Natural killer cell (primary cell): ENCODE results near the gene ACSS3. TPM values are rescaled to one million over a fixed set of nuclear protein-coding genes. Genes with fewer than 3 reads are reported as not detected.

Source experiments
- ATAC-seq, 3 donors: fragments of 150-1000 bp in 2 of 3; fragments of 200-7000 bp in 1 of 3; cut with Tn5 transposase; 1 replicate in 1 of 3; 2 replicates in 2 of 3; pipeline ENCODE4 v1.10.0; 2021; ENCODE audit warnings: mild to moderate bottlenecking in 2 of 3, moderate library complexity in 2 of 3
- DNase-seq, 2 donors: peaks; one replicate each; pipeline versions ENCODE4 v3.0.0 to v3.0.0-alpha.2; 2013 to 2021; ENCODE audit warnings: mixed read lengths in 1 of 2
- H3K27ac ChIP-seq: one replicate; pipeline ENCODE4 v1.5.1; 2013; ENCODE audit warnings: mild to moderate bottlenecking, low read length
- H3K27me3 ChIP-seq: one replicate; pipeline ENCODE4 v1.6.1; 2013; ENCODE audit warnings: low read length; ENCODE audit not compliant: control insufficient read depth, insufficient read depth
- H3K36me3 ChIP-seq: one replicate; pipeline ENCODE4 v1.6.1; 2013; ENCODE audit warnings: low read length; ENCODE audit not compliant: control insufficient read depth, insufficient read depth
- H3K4me1 ChIP-seq: one replicate; pipeline ENCODE4 v1.6.1; 2013; ENCODE audit warnings: low read length; ENCODE audit not compliant: control insufficient read depth, insufficient read depth
- H3K4me3 ChIP-seq: one replicate; pipeline ENCODE4 v1.5.1; 2013; ENCODE audit warnings: low read length
- H3K9me3 ChIP-seq: one replicate; pipeline ENCODE4 v1.6.1; 2013; ENCODE audit warnings: low read length; ENCODE audit not compliant: control insufficient read depth, insufficient read depth
- H3K27ac Mint-ChIP-seq, 2 donors: one replicate each; pipeline ENCODE4 v1.8.0; 2022; ENCODE audit warnings: mild to moderate bottlenecking in 2 of 2, mixed read lengths in 2 of 2, moderate library complexity in 1 of 2
- H3K27me3 Mint-ChIP-seq, 2 donors: one replicate each; pipeline ENCODE4 v1.8.0; 2022; ENCODE audit warnings: low read depth in 2 of 2, mixed read lengths in 2 of 2
- H3K36me3 Mint-ChIP-seq: one replicate; pipeline ENCODE4 v1.8.0; 2022; ENCODE audit warnings: mixed read lengths
- H3K4me1 Mint-ChIP-seq, 2 donors: one replicate each; pipeline ENCODE4 v1.8.0; 2022; ENCODE audit warnings: mixed read lengths in 2 of 2
- H3K4me3 Mint-ChIP-seq: one replicate; pipeline ENCODE4 v1.8.0; 2022; ENCODE audit warnings: mild to moderate bottlenecking, moderate library complexity, mixed read lengths
- H3K9me3 Mint-ChIP-seq, 2 donors: one replicate each; pipeline ENCODE4 v1.8.0; 2022; ENCODE audit warnings: mixed read lengths in 2 of 2
- CTCF ChIP-seq: fragments of 200-600 bp; IDR thresholded peaks from one replicate; pipeline ENCODE4 v1.8.0; 2022; ENCODE audit warnings: antibody characterized with exemption
- WGBS: methylation state at CpG from one replicate; pipeline ENCODE4 v1.1.7; 2013; ENCODE audit warnings: missing lambda C conversion rate; ENCODE audit not compliant: insufficient coverage; 5-methylcytosine and 5-hydroxymethylcytosine counted together
- intact Hi-C: fragments of 100-400 bp; cut with micrococcal nuclease; formaldehyde crosslinking; loops from one replicate; pipeline ENCODE4 v1.14.2; 2022
- total RNA-seq, 4 donors: library from RNA; stranded (reverse); fragments of 120-200 nt in 1 of 4; gene quantifications; one replicate each; pipeline versions ENCODE4 v1.2.3 to v1.2.4, GENCODE V29; 2013 to 2022

ACSS3 gene
- total RNA-seq, 3 donors from 2014 or later (not counting 1 experiment from before 2014, with no cell fraction given), result 2.9 TPM; not detected in 2

- Mint-ChIP-seq H3K4me1 (no peaks in the 10 kb centered on the region), H3K4me3 (no peak overlapping the region), H3K27me3 (no peaks in the 10 kb centered on the region), H3K27ac (no peak overlapping the region), H3K9me3 (peaks cover 8 to 13% of the 10 kb centered on the region in 2 donors), H3K36me3 (no peaks in the 10 kb centered on the region)
- H3K36me3 ChIP-seq, result no peaks in the 10 kb centered on the region
- TF ChIP-seq CTCF, result no peak
- DNase-seq (no peak), ATAC-seq (no peak)
- no peaks in the 10 kb centered on the region for H3K4me1 ChIP-seq
- H3K9me3 ChIP-seq, result no peaks in the 10 kb centered on the region
- 63% methylated on average over 9 of the region's 12 CpGs for WGBS
- H3K4me3 ChIP-seq, result no peak overlapping the region
- no peaks in the 10 kb centered on the region for H3K27me3 ChIP-seq
- intact Hi-C loops, result no loop called here
- H3K27ac ChIP-seq, result no peak overlapping the region
These were observed 216.7 kb downstream of the ACSS3 start for GRCh38 chr12:81294325-81295190.

DNA sequence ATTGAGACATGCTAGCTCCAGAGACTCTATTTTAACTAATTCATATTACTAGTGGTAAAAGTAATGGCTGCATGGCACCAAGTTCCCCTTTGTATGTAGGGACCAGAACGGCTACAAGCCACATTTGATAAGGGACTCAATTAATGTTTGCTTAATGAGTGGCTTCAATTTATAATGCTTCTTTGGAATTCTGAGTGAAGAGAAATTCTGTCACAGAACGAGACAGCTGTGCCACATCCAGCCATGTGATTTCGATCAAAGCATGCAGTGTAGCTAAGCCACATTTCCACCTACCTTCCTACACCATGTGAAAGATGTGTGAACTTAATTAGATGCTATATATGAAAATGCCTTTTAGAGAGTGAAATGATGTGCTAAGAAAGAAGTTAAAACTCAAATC is 217.4 kb downstream of the ACSS3 start:
- Histone ChIP-seq H3K27ac (no peak overlapping the region), H3K9me3 (no peaks in the 10 kb centered on the region), H3K36me3 (no peaks in the 10 kb centered on the region), H3K4me3 (no peak overlapping the region), H3K27me3 (no peaks in the 10 kb centered on the region), H3K4me1 (no peaks in the 10 kb centered on the region)
- no peaks in the 10 kb centered on the region for H3K4me1 Mint-ChIP-seq
- TF ChIP-seq CTCF, result no peak
- DNase-seq, result no peak
- no peak for ATAC-seq
- WGBS, result 85% methylated on average over 2 of the region's 3 CpGs
- no peaks in the 10 kb centered on the region for H3K36me3 Mint-ChIP-seq
- intact Hi-C loops, result no loop called here
- no peaks in the 10 kb centered on the region for H3K27me3 Mint-ChIP-seq
- no peak overlapping the region for H3K4me3 Mint-ChIP-seq
- H3K27ac Mint-ChIP-seq, result no peak overlapping the region
- peaks cover 7 to 11% of the 10 kb centered on the region in 2 donors for H3K9me3 Mint-ChIP-seq

GRCh38 chr12:81296556-81297305 is 218.9 kb downstream of the ACSS3 start:
- DNase-seq (no peak), ATAC-seq (no peak)
- Histone ChIP-seq H3K4me1 (no peaks in the 10 kb centered on the region), H3K9me3 (no peaks in the 10 kb centered on the region), H3K27ac (no peak overlapping the region), H3K4me3 (no peak overlapping the region), H3K27me3 (no peaks in the 10 kb centered on the region), H3K36me3 (no peaks in the 10 kb centered on the region)
- intact Hi-C loops, result no loop called here
- Mint-ChIP-seq H3K36me3 (no peaks in the 10 kb centered on the region), H3K9me3 (peaks cover 10 to 16% of the 10 kb centered on the region in 2 donors), H3K4me3 (no peak overlapping the region), H3K27ac (no peak overlapping the region), H3K27me3 (no peaks in the 10 kb centered on the region), H3K4me1 (no peaks in the 10 kb centered on the region)
- WGBS, result 74% methylated on average over 1 of the region's 2 CpGs
- TF ChIP-seq CTCF, result no peak
